HG03354 (cell line): ENCODE results near the gene RPL39L.

Experiments
- ATAC-seq: cut with Tn5 transposase; IDR thresholded peaks from one replicate; pipeline ENCODE4 v1.9.1; 2021; ENCODE audit warnings: mild to moderate bottlenecking; ENCODE audit not compliant: unreplicated experiment, poor library complexity, severe bottlenecking

RPL39L gene

GRCh38 chr3:187072511-187072910 is 66.8 kb downstream of the RPL39L start:
- ATAC-seq = no peak

DNA sequence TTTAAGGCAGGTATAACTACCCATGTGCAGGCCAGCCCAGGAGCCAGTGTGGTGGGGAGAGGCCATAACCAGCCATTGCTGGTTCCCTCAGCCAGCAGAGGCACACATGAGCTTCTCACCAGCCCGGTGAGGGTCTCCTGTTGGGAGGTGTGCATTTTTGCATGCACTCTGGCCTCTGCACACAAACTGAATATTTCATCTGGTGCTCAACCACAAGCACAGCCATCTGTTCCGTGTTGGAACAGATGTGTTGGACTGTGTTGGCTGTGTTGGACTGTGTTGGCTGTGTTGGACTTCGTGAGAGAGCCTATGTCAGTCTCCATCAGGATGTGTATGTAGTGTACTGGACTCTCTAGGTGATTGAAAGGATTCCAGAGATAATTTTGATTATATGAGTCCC is 67.2 kb downstream of the RPL39L start:
- ATAC-seq = no peak
